HCT116 (cell line): ENCODE data around the gene NHP2. TPM values are rescaled to one million over a fixed set of nuclear protein-coding genes. Genes with fewer than 3 reads are reported as not detected.

Experiments
- ATAC-seq: fragments of 200-7000 bp; cut with Tn5 transposase; 2 replicates; pipeline ENCODE4 v1.9.1; 2020; ENCODE audit warnings: mild to moderate bottlenecking, moderate library complexity
- BruUV-seq: library from RNA; stranded (reverse); fragments of 400-500 nt; replicated peaks from 2 replicates; lab custom pipeline; 2021; lab: Mats Ljungman, UMichigan
- CTCF ChIA-PET: fragments of 300-600 bp; sonication (Branson Sonifier 250); formaldehyde crosslinking; loops from one replicate; lab custom pipeline; 2021; ENCODE audit warnings: antibody characterized with exemption; lab: Charles Lee
- POLR2A ChIA-PET: fragments of 300-600, 350-600 bp; sonication (Branson Sonifier 250); formaldehyde crosslinking; loops from one replicate; lab custom pipeline; 2021; ENCODE audit warnings: antibody characterized with exemption; lab: Charles Lee
- RAD21 ChIA-PET, 2 experiments: fragments of 300-600 bp; sonication (Branson Sonifier 250); formaldehyde crosslinking; loops; one replicate each; lab custom pipeline; 2023; ENCODE audit warnings: low total read pairs in 2 of 2; ENCODE audit not compliant: uncharacterized antibody in 2 of 2, unreplicated experiment in 2 of 2, low non-redundant PET in 1 of 2; lab: Charles Lee
- DNase-seq: peaks from one replicate; pipeline ENCODE4 v3.0.0-alpha.2; 2010; ENCODE audit warnings: low read depth, low spot score
- H2AFZ ChIP-seq: fragments of 200-600 bp; shearing (Covaris generic), sonication (generic); 2 replicates; pipeline ENCODE4 v1.6.1; 2017; ENCODE audit warnings: low read depth, mixed run types, mixed read lengths, antibody characterized with exemption, low read length; ENCODE audit not compliant: poor library complexity, severe bottlenecking
- H3K27ac ChIP-seq: 2 replicates; pipeline ENCODE4 v1.5.1; 2012; ENCODE audit warnings: low read depth, low read length
- H3K27me3 ChIP-seq: fragments of 200-600 bp; sonication (generic); 2 replicates; pipeline ENCODE4 v1.6.1; 2016; ENCODE audit warnings: mixed run types, low read length, mixed read lengths; ENCODE audit not compliant: insufficient read depth
- H3K36me3 ChIP-seq, 2 experiments: fragments of 200-500 bp in 1 of 2; fragments of 200-600 bp in 1 of 2; sonication (Bioruptor generic) in 1 of 2; sonication (generic) in 1 of 2; 2 replicates each; pipeline versions ENCODE4 v1.5.1 to v1.6.1; 2014 to 2016; ENCODE audit warnings: low read length in 2 of 2, inconsistent platforms in 1 of 2, mixed read lengths in 1 of 2, mixed run types in 1 of 2; ENCODE audit not compliant: insufficient read depth in 2 of 2, control insufficient read depth in 1 of 2
- H3K4me1 ChIP-seq, 2 experiments: fragments of 200-600 bp in 1 of 2; sonication (generic) in 1 of 2; 2 replicates each; pipeline versions ENCODE4 v1.5.1 to v1.6.1; 2012 to 2017; ENCODE audit warnings: low read length in 2 of 2, inconsistent platforms in 1 of 2, mild to moderate bottlenecking in 1 of 2, mixed read lengths in 1 of 2, mixed run types in 1 of 2, moderate library complexity in 1 of 2; ENCODE audit not compliant: insufficient read depth in 2 of 2, control insufficient read depth in 1 of 2
- H3K4me2 ChIP-seq: fragments of 200-600 bp; sonication (generic); 2 replicates; pipeline ENCODE4 v1.6.1; 2017; ENCODE audit warnings: mixed run types, low read length, mixed read lengths
- H3K4me3 ChIP-seq, 2 experiments: fragments of 200-600 bp in 1 of 2; sonication (generic) in 1 of 2; replicated peaks in 1 of 2; 2 replicates each; pipeline ENCODE4 v1.5.1; 2011 to 2016; ENCODE audit warnings: low read length in 2 of 2, control low read depth in 1 of 2, low read depth in 1 of 2, mild to moderate bottlenecking in 1 of 2, mixed read lengths in 1 of 2, mixed run types in 1 of 2
- H3K79me2 ChIP-seq: fragments of 200-600 bp; sonication (generic); 2 replicates; pipeline ENCODE4 v1.6.1; 2017; ENCODE audit warnings: mild to moderate bottlenecking, mixed run types, low read length, moderate library complexity, mixed read lengths; ENCODE audit not compliant: insufficient read depth
- H3K9ac ChIP-seq: fragments of 200-600 bp; sonication (generic); 2 replicates; pipeline ENCODE4 v1.6.1; 2016; ENCODE audit warnings: low read length, mixed read lengths
- H3K9me2 ChIP-seq: fragments of 200-600 bp; sonication (generic), shearing (Covaris generic); 2 replicates; pipeline ENCODE4 v1.6.1; 2017; ENCODE audit warnings: mixed run types, mild to moderate bottlenecking, moderate library complexity; ENCODE audit not compliant: insufficient read depth
- H3K9me3 ChIP-seq, 2 experiments: fragments of 200-500 bp in 1 of 2; fragments of 200-600 bp in 1 of 2; sonication (Bioruptor generic) in 1 of 2; sonication (generic) in 1 of 2; 2 replicates each; pipeline ENCODE4 v1.6.1; 2014 to 2017; ENCODE audit warnings: low read length in 2 of 2, mixed read lengths in 2 of 2, inconsistent platforms in 1 of 2, low read depth in 1 of 2, mild to moderate bottlenecking in 1 of 2, mixed run types in 1 of 2, moderate library complexity in 1 of 2; ENCODE audit not compliant: control insufficient read depth in 1 of 2, insufficient read depth in 1 of 2
- H4K20me1 ChIP-seq: fragments of 200-600 bp; sonication (generic), shearing (Covaris generic); 2 replicates; pipeline ENCODE4 v1.6.1; 2017; ENCODE audit warnings: mixed run types, mild to moderate bottlenecking, moderate library complexity; ENCODE audit not compliant: insufficient read depth
- CBX3 ChIP-seq: IDR thresholded peaks from 2 replicates; pipeline ENCODE4 v1.6.1; 2012; ENCODE audit warnings: low read depth
- CEBPB ChIP-seq: IDR thresholded peaks from 2 replicates; pipeline ENCODE4 v1.6.1; 2012; ENCODE audit warnings: low read depth
- EGR1 ChIP-seq: IDR thresholded peaks from 2 replicates; pipeline ENCODE4 v1.6.1; 2012; ENCODE audit warnings: low read depth
- EZH2 ChIP-seq: fragments of 200-600 bp; sonication (generic); IDR thresholded peaks from 2 replicates; pipeline ENCODE4 v1.6.1; 2017; ENCODE audit warnings: antibody characterized with exemption, mixed run types
- FOSL1 ChIP-seq: IDR thresholded peaks from 2 replicates; pipeline ENCODE4 v1.6.1; 2012; ENCODE audit warnings: low read depth
- JUND ChIP-seq: IDR thresholded peaks from 2 replicates; pipeline ENCODE4 v1.6.1; 2012
- POLR2AphosphoS5 ChIP-seq: IDR thresholded peaks from 2 replicates; pipeline ENCODE4 v1.6.1; 2011; ENCODE audit warnings: mild to moderate bottlenecking, low read depth, low read length, moderate library complexity
- SP1 ChIP-seq: IDR thresholded peaks from 2 replicates; pipeline ENCODE4 v1.6.1; 2012; ENCODE audit warnings: low read depth
- SRF ChIP-seq: IDR thresholded peaks from 2 replicates; pipeline ENCODE4 v1.6.1; 2012; ENCODE audit warnings: low read depth
- TCF7L2 ChIP-seq: IDR thresholded peaks from 2 replicates; pipeline ENCODE4 v1.7.0; 2011; ENCODE audit warnings: borderline replicate concordance, inconsistent platforms; ENCODE audit not compliant: insufficient read depth, insufficient read length; ENCODE audit errors: extremely low read depth
- YY1 ChIP-seq: IDR thresholded peaks from 2 replicates; pipeline ENCODE4 v1.6.1; 2011; ENCODE audit warnings: low read length, low read depth, moderate library complexity, mild to moderate bottlenecking; ENCODE audit not compliant: insufficient replicate concordance; ENCODE audit errors: extremely low read depth
- ZNF274 ChIP-seq: fragments of 200-500 bp; sonication (Bioruptor generic); IDR thresholded peaks from 2 replicates; pipeline ENCODE4 v1.6.1; 2014; ENCODE audit warnings: mild to moderate bottlenecking, low read depth, low read length, inconsistent platforms
- intact Hi-C: fragments of 100-400 bp; cut with micrococcal nuclease; formaldehyde crosslinking; loops from 2 replicates; pipeline ENCODE4 v1.10.0; 2022
- total RNA-seq: library from RNA; stranded (reverse); gene quantifications from one replicate; pipeline ENCODE4 v1.2.1, GENCODE V29; 2021; ENCODE audit not compliant: unreplicated experiment
- TF ChIP-seq, protein P1 (sequence below), 3 experiments: fragments of 200-600 bp in 1 of 3; sonication (generic) in 1 of 3; IDR thresholded peaks in 2 of 3; conservative IDR thresholded peaks in 1 of 3; 2 replicates each; pipeline ENCODE4 v1.5.1; 2012 to 2017; ENCODE audit warnings: low read depth in 2 of 3, low read length in 2 of 3, antibody characterized with exemption in 1 of 3, borderline replicate concordance in 1 of 3, control low read depth in 1 of 3, mild to moderate bottlenecking in 1 of 3, mixed read lengths in 1 of 3, mixed run types in 1 of 3, moderate library complexity in 1 of 3; ENCODE audit not compliant: insufficient read depth in 1 of 3
- TF ChIP-seq, protein P2 (sequence below): IDR thresholded peaks from 2 replicates; pipeline ENCODE4 v1.6.1; 2012; ENCODE audit warnings: low read depth
- TF ChIP-seq, protein P3 (sequence below): IDR thresholded peaks from 2 replicates; pipeline ENCODE4 v1.6.1; 2012

The NHP2 gene
- total RNA-seq, 1 experiment from 2014 or later = 260 TPM

DNA sequence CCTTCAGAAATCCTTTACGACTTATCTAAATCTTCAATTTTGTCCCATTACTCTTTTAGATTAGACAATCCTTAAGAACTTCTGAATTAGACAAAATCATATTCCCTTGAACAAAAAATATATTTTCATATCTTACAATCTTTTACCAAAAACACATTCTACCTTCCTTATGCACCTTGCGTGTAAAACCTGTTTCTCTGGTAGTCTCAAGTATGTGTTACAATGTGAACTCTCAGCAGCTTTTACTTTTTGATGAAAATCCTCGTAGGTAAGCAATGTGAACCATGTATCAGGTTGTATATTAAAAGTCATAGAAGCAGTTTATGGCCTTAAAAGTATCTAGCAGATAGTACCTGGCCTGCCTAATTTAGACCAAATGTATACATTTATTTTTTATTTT lies 20.8 kb upstream of the NHP2 start:
- POLR2A ChIA-PET = interaction anchor here (1.1 kb wide), 1 partner anchor 30 kb away, joined by 5 read pairs; the partner anchor contains the start of gene HNRNPAB
- Histone ChIP-seq H3K4me1 (no peaks in the 10 kb centered on the region), H3K27me3 (no peaks in the 10 kb centered on the region), H3K9me2 (no peaks in the 10 kb centered on the region), H3K4me3 (no peak overlapping the region), H3K79me2 (no peaks in the 10 kb centered on the region), H3K4me2 (no peak overlapping the region), H2AFZ (no peak overlapping the region), H3K9me3 (no peaks in the 10 kb centered on the region), H4K20me1 (no peaks in the 10 kb centered on the region), H3K9ac (no peak overlapping the region), H3K27ac (no peak overlapping the region), H3K36me3 (no peaks in the 10 kb centered on the region)
- intact Hi-C loops = no loop called here
- RAD21 ChIA-PET = no interaction called here
- no TSS peak for BruUV-seq
- ATAC-seq (no peak), DNase-seq (no peak)
- CTCF ChIA-PET = interaction anchor here (0.5 kb wide), 1 partner anchor 46 kb away, joined by 3 read pairs; no protein-coding TSS in a partner anchor
- no peak for TF ChIP-seq EGR1
- TF ChIP-seq, all 23 proteins: peak for 0

DNA sequence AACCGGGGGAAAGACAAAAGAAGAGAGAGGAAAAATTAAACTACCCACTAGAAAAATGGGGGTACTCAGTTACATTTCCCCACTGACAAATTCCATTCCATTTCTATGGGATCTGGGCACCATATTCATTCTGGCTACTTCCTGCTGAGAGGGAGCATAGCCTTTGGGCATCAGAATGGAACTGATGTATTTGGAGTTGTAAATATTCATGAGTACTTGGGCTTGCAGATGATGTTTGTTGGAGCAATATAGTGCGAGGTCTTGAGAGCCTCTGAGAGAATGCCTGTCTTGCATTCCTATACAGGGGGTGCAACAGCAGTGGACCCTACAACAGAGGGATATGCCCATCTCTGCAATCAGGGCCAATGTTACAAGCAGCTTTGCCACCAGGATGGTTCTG lies 16.8 kb upstream of the NHP2 start:
- no peaks in the 10 kb centered on the region for H3K27me3 ChIP-seq
- intact Hi-C loops = no loop called here
- no peaks in the 10 kb centered on the region for H3K36me3 ChIP-seq
- TF ChIP-seq ZNF274 (no peak), TCF7L2 (no peak), CBX3 (no peak), SRF (no peak), POLR2AphosphoS5 (no peak), CEBPB (no peak), YY1 (no peak), FOSL1 (no peak), EZH2 (no peak), SP1 (no peak), JUND (no peak)
- TF ChIP-seq, protein P1, sequence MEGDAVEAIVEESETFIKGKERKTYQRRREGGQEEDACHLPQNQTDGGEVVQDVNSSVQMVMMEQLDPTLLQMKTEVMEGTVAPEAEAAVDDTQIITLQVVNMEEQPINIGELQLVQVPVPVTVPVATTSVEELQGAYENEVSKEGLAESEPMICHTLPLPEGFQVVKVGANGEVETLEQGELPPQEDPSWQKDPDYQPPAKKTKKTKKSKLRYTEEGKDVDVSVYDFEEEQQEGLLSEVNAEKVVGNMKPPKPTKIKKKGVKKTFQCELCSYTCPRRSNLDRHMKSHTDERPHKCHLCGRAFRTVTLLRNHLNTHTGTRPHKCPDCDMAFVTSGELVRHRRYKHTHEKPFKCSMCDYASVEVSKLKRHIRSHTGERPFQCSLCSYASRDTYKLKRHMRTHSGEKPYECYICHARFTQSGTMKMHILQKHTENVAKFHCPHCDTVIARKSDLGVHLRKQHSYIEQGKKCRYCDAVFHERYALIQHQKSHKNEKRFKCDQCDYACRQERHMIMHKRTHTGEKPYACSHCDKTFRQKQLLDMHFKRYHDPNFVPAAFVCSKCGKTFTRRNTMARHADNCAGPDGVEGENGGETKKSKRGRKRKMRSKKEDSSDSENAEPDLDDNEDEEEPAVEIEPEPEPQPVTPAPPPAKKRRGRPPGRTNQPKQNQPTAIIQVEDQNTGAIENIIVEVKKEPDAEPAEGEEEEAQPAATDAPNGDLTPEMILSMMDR (IDR thresholded peaks at IDR 0.05 in 2 of 3, conservative IDR thresholded peaks at IDR 0.05 in 1 of 3; ENCODE audit: borderline replicate concordance in 1 of 3, insufficient read depth in 1 of 3, low read depth in 2 of 3, low read length in 2 of 3) = no peak
- TF ChIP-seq, protein P2, sequence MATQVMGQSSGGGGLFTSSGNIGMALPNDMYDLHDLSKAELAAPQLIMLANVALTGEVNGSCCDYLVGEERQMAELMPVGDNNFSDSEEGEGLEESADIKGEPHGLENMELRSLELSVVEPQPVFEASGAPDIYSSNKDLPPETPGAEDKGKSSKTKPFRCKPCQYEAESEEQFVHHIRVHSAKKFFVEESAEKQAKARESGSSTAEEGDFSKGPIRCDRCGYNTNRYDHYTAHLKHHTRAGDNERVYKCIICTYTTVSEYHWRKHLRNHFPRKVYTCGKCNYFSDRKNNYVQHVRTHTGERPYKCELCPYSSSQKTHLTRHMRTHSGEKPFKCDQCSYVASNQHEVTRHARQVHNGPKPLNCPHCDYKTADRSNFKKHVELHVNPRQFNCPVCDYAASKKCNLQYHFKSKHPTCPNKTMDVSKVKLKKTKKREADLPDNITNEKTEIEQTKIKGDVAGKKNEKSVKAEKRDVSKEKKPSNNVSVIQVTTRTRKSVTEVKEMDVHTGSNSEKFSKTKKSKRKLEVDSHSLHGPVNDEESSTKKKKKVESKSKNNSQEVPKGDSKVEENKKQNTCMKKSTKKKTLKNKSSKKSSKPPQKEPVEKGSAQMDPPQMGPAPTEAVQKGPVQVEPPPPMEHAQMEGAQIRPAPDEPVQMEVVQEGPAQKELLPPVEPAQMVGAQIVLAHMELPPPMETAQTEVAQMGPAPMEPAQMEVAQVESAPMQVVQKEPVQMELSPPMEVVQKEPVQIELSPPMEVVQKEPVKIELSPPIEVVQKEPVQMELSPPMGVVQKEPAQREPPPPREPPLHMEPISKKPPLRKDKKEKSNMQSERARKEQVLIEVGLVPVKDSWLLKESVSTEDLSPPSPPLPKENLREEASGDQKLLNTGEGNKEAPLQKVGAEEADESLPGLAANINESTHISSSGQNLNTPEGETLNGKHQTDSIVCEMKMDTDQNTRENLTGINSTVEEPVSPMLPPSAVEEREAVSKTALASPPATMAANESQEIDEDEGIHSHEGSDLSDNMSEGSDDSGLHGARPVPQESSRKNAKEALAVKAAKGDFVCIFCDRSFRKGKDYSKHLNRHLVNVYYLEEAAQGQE = no peak
- TF ChIP-seq, protein P3, sequence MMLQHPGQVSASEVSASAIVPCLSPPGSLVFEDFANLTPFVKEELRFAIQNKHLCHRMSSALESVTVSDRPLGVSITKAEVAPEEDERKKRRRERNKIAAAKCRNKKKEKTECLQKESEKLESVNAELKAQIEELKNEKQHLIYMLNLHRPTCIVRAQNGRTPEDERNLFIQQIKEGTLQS = no peak
- TF ChIP-seq, all 23 proteins: peak for 0
- no peaks in the 10 kb centered on the region for H4K20me1 ChIP-seq
- no peak overlapping the region for H3K9ac ChIP-seq
- no peak overlapping the region for H3K27ac ChIP-seq
- no peak overlapping the region for H3K4me3 ChIP-seq
- ChIA-PET CTCF (no interaction called here), POLR2A (no interaction called here), RAD21 (no interaction called here)
- BruUV-seq = no TSS peak
- no peaks in the 10 kb centered on the region for H3K4me1 ChIP-seq
- H3K9me2 ChIP-seq = no peaks in the 10 kb centered on the region
- no peaks in the 10 kb centered on the region for H3K9me3 ChIP-seq
- DNase-seq (no peak), ATAC-seq (no peak)
- no peak overlapping the region for H3K4me2 ChIP-seq
- no peaks in the 10 kb centered on the region for H3K79me2 ChIP-seq
- H2AFZ ChIP-seq = no peak overlapping the region
